ENCODE results near the gene PKD1L1. TPM values are rescaled to one million over a fixed set of nuclear protein-coding genes. Genes with fewer than 3 reads are reported as not detected.
A peak's percentile ranks its signal among the peaks of the same experiment; 100 is the strongest.
"Not testable (repeated sequence)": the region's sequence is repeated elsewhere in the genome, so short reads cannot be mapped to it uniquely, and the experiment has no call there.

PKD1L1 gene
- total RNA-seq, 1 donor from 2014 or later, result 1.1 TPM

DNA sequence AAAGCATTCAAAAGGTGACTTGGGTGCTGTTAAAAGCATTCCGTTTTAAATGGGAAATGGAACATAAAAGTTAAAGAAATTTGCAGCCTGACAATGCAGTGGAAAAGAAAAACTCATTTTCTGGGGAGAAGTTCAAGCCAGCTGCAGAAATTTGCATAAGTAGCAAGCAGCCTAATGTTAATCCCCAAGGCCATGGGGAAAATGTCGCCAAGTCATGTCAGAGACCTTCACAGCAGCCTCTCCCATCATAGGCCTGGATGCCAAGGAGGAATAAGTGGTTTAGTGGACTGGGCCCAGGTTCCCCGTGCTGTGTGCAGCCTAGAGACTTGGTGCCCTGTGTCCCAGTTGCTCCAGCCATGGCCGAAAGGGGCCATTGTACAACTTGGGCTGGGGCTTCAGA is 154.2 kb downstream of the PKD1L1 start:
- DNase-seq, result no peak

DNA sequence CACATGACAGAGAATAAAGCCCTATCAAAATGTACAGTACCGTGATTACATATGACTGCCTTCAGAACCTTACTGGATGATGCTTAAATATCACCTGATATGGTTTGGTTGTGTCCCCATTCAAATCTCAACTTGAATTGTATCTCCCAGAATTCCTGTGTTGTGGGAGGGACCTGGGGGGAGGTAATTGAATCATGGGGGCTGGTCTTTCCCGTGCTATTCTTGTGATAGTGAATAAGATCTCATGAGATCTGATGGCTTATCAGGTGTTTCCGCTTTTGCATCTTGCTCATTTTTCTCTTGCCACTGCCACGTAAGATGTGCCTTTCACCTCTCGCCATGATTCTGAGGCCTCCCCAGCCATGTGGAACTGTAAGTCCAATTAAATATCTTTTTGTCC is 155.1 kb downstream of the PKD1L1 start:
- not testable (repeated sequence) for DNase-seq

DNA sequence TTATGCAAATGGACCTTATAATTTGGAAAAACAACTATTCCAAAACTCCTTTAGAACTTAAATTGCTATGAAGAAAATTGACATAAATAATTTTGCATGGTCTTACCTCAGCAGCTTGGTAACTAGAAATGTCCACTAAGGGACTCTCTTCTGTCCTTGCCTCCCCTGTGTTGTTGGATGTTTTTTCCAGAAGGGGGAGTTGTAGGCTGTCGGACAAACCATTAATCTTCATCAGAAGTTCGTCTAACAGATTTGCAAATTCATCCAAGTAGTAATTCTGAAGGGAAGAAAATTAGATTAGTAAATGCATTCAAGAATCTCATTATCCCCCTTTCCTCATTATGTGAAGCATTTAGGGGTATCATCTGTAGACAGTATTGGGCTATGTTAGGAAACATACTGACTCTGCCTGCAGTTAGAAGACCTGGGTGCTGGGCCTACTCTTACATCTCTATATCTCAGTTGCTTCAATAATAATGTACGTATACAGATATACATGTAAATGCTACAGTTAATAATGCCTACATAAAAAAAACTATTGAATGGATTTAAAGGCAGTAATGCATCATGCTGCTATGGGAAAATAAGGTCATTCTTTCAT is 155.6 kb downstream of the PKD1L1 start:
- no peak for DNase-seq

DNA sequence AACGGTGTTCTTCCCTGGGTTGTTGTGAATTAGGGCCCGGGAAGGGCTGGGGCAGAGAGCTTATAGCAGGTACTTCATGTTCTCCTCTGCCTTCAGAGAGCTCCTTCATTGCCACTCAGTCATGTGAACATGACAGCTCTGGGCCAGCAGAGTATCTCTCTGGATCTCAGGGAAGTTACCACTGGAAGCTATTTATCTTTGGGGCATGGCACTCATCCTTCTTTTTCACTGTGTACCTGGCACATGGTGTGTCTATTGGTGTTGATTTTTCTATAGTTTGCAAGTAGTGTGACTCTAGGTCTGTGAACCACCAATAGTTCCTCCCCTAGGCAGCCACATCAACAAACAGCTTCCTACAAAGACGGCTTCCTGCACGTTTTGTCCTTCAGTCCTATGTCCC is 156.6 kb downstream of the PKD1L1 start:
- no peak for DNase-seq

DNA sequence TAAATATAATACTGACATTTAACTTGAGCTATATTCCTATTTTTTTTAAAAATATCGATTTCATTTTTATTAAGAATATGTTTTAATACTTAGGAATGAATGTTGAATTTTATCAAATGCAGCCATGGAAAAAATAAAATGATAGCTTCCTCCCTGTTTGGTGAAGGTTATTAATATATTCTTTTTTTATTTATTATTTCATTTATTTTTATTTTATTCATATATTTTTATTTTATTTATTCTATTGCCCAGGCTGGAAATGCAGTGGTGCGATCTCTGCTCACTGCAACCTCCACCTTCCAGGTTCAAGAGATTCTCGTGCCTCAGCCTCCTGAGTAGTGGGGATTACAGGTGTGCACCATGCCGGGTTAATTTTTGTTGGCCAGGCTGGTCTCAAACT is 160.2 kb downstream of the PKD1L1 start:
- no peak for DNase-seq

DNA sequence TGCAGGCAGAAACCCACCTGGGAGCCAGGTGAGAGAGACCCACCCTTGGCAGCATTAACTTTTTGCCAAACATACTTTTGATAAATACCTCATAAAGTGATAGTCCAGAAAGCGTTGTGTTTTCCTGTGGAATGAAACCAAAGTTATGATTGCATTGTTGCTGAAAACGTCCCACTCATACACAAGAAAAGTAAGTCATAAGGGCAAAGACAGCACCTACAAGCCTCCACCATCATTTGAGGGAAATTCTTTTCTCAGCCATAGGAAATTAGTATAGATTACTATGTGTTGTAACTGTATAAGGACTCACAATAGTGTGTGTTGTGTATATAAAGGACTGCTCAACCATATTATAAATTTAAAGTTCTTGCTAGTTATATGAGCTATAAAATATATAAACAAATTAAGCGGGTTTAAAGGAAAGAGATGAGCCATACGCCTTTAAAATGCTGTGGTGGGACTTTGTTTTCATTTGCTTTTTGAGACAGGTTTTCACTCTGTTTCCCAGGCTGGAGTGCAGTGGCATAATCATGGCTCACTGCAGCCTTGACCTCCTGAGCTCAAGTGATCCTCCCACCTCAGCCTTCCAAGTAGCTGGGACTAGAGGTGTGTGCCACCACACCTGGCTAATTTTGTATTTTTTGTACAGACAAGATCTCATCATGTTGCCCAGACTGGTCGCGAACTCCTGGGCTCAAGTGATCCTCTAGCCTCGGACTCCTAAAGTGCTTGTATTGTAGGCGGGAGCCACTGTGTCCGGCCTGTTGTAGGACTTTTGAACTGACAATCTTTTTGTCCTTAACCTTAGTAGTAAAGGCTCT is 160.8 kb downstream of the PKD1L1 start:
- DNase-seq, result no peak

DNA sequence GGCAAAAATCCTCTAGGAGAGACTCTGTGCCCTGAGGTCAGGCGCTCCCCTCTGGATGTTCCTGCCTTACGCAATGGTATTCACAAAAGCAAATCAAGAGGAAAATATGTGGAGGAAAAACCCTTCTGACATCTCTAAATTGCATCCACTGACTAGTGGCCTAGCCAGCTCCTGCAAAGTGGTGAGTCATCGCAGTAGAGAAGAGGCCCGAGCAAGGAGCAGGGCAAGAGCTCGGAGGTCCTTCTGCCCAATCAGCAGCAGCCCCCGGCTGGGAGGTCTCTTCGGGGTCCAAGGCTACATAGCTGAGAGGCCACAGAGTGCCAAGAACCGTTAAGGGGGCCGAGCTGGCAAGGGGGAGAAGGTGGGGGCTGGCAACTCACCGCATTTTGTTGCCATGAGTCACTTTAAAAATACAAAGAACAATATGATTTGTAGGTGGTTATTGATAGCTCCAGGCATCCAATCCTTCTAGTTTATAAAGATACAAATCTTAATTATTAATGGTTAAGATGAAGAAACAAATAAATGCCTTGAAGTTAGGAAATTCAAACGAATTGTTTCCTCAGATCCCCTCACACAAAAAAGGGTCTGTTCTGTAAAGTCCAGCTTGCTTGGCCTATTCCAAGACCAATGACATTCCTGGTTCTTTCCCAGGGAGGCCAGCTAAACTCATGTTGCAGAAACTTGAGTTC is 161.6 kb downstream of the PKD1L1 start:
- peak; percentile 67 for DNase-seq

DNA sequence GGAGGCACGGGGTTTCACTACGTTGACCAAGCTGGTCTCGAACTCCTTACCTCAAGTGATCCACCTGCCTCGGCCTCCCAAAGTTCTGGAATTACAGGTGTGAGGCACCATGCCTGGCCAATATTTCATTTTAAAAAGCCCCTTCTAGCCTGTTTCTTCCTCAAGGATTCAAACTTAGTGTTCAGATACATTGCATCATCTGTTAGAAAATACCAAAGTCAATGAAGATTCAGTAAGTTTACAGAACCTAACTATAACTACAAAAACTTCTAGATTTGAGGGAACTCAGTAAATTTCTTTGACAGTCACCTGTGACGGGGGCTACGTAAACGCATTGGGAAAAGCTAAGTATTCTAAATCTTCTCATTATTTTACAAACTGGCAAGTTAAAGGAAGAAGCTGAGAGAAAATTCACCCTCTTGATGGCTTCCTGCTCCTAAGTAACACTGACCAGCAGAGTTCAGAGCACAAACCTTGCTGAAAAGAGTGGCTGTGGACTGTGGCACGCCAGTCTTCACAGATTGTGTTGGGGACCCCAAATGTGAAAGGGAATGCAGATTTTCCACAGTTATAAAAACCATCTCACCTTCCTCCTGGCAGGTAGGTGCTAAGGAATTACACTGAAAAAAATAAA is 162.2 kb downstream of the PKD1L1 start:
- DNase-seq, result no peak

DNA sequence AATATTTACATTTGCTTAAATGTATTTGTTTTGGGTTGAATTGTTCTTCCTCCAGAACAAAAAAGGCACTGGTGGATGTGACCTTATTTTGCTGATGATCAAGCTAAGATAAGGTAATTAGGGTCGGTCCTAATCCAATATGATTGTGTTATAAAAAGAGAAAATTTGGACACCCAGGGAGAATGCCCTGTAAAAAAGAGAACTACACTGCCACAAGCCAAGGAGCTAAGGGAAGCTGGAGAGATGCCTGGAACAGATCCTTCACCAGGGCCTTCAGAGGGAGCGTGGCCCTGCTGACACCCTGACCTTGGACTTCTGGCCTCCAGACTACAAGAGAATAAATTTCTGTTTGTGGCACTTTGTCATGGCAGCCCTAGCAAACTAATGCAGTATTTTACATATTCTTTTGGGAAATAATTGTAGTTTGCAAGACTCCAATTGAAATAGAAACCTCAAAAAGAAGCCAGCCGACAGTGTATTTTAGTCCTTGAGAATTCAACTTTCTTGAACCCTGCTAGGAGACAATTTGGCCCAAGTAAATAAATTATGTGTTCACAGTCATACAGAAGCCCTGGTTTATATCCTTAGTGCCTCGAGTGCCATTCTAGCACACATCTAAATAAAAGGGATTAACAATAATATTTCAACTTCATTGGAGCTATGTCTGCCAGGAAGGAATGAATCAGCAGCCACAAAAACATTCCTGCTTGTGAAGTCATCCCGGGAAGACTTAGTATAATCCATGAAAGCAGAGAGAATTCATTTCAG is 164.6 kb downstream of the PKD1L1 start:
- peak; percentile 90 for DNase-seq

DNA sequence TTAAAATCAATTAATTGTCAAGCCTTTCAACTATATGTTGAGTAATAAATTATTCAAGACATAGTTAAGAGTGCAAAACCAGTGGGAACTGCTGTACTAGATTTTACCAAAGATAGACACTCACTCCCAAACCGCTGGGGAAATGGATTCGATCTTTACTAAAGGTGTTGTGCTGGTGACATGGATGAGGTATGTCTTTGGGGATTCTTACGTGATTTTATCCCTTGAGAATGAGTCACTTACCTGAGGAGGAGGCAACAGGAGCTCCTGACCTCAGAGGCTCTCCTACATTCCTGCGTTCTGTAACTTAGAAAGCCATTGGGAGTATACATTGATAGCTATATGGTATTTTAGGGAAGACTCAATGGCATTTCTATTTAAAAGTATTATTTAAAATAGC is 165.5 kb downstream of the PKD1L1 start:
- DNase-seq, result no peak

DNA sequence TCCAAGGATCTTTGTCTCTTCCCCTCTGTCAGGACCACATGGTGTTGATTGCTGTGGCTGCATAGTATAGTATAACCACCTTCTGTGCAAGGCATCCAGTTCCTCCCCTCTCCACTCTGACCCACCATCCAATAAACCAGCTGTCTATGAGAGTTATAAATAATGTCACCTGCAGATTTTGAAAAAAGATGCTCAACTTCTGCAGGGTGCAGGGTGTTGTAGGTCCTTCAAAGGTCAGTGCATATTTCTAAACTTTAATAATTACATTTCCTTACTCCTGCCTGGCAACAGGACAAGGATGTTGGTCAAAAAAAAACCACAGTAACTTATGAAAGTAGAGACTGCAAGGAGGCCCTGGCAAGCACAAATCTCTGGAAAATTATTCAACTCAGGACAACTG is 166.2 kb downstream of the PKD1L1 start:
- DNase-seq, result no peak

DNA sequence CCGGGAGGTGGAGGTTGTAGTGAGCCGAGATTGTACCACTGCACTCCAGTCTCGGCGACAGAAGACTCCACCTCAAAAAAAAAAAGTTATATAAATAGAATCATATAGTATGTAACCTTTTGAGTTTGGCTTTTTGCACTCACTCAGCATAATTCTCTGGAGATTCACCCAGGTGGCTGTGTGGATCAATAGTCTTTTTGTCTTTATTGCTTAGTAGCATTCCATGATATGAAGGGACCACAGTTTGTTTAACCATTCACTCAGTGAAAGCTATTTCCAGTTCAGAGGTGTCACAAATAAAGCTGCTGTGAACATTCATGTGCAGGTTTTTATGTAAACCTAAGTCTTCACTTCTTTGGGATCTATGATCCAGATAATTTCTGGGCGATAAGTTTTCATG is 167.7 kb downstream of the PKD1L1 start:
- no peak for DNase-seq

DNA sequence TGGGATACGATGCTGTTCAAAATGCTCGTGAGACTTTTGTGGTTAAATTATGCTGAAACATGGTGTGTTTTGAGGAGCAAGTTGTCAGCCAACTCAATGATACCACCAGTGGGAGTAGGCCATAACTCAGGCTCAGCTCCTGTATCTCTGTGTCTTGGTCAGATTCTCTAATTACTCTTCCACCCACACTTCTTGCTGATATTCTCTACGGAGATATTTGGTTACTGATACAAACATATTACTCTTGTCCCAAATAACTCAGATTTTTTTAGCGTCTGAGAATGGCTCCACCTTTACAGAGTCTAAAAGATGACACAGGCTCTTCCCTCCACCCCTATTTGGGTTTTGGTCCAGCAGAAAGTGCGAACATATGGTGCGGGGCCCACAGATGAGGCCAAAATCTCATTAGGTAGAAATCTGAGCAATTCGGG is 168.9 kb downstream of the PKD1L1 start:
- no peak for DNase-seq

DNA sequence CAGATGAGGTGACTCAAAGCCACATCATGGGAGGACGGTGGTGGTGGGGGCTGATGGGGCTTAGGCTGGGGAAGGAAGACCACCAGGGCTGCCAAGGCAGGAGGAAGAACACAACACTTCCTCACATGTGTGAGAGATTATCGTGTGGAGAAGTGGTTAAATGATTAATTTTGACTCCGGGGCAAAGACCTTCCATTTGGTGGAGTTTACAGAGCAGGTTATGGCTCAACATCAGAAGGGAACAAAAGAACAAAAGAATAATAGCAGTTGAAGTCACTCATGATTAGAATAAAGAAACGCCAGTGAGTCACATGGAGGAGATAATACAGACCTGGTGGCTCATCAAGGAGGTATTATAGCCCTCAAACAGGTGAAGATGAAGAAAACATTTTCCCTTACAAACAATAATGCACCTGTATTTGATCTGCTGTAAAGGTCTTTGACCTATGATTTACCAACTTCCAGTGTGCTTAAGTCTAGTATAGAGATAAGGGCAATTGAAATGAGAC is 170.1 kb downstream of the PKD1L1 start:
- DNase-seq, result no peak

DNA sequence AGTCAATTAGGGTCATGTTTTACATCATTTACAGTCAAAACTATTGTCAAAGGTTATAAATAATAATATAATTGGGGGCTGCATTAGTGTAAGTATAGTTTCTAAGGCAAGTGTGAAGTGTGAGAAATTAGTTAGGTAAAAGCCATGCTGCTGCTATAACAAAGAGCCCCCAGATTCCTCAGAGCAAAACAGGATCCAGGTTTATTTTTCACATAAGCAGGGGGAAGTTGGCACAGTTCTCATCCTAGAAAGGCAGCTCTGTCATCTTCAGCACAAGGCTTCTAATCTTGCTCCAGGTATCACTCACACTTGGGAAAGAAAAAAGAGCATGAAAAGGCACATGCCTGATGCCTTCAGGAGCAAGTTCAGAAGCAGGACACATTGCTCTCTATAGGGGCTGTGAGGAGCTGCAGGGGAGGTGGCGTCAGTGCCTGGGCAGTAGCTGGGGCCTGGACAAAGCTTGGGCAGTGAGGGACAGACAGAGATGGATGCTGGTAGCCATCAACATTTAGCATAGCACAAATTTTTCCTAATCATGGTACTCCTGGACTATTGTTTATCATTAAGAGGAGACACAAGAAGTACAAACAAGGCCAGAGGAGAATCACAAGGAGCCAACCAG is 170.6 kb downstream of the PKD1L1 start:
- DNase-seq, result no peak

DNA sequence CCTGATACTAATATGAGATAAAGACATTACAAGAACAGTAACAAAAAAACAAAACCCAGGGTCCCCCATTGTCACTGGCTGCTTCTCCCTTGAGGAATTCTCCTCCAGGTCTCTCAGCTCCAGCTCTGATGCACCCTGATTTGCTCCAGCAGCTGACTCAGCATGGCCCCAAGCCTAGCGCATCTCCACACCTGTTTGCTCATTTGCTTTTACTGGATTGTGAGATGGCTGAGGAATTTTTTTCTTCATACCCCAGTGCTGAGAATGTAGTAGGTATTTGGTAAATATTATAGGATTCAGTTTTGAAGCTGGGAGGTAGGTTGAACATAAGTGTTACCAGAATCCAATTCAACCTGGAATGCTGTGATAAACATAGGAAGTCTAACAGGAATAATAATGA is 171.9 kb downstream of the PKD1L1 start:
- no peak for DNase-seq

DNA sequence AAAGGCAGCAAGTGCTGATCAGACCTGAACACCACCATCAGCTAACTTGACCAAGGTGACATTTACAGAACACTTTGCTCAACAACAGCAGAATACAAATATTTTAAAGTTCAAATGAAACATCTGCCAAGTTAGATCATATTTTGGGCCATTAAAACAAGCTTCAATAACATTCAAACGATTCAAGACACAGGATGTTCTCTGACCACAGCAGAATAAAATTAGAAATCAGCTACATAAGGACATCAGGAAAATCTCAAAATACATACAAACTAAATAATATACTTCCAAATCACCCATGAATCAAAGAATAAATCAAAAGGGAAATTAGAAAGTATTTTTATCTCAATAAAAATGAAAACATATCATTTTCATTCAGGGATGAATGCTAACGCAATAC is 173.0 kb downstream of the PKD1L1 start:
- no peak for DNase-seq

DNA sequence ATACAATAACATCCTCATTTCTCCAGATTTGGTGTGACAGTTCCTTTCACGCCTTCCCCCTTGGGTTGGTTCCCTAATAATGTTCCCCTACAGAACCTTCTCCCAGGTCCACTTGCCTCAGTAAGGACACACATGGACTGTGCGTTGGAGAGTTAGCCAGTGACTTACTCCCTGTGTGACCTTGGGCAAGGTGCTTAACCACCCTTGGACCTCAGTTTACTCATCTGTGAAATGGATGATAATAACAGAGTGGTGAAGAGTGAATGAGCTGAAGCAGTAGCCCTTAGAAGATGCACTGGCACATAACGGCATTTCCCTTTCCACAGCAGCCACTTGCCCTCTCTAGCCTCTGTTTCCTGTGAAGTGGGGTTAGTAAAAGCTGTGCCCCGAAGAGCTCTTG is 175.8 kb downstream of the PKD1L1 start:
- DNase-seq, result no peak

DNA sequence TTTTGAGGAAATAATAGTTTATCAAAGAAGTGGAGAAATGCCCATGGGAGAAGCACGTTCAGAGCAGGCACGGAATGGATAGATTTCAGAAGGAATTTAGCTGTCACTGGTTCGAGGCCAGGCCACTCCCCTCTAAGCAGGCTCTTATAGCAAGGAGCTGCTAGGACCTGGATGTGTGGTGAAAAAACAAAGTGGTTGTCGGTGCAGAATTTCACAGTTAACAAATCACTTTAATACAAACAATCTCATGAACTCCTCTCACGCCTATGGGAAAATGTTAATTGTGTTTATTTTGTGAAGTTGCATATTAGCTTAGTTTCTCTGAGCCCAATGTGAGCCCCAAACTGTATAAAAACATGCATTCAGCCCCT is 176.3 kb downstream of the PKD1L1 start:
- no peak for DNase-seq

DNA sequence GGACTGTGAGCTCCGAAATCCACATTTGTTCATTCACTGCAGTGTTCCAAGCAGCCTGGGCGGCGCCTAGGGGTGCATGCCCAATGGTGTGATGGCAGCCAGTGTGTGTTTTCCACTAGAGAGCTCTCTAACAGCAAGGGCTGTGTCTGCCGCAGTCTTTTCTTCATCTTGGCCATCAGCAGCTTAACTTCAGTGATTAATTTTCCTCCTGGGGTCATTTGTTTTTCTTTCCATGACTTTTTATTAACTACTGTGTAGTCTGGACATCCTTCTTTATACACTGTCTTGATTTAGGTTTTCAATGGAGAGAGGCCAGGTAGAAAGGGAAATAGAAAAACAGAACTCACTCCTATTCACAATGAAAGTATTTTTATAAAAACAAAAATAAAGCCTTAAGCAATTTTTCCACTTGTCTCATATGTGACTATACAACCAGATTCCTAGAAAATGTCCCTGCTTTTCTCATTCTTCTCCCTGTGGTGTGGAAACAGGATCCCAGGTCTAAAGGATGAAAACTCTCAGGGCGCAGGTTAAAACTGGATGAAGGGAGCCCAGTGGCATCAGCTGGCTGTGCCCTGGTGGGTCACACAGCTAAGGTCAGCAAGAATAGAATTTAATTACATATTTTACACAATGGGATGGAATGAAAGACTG is 176.8 kb downstream of the PKD1L1 start:
- peak; percentile 45 for DNase-seq

DNA sequence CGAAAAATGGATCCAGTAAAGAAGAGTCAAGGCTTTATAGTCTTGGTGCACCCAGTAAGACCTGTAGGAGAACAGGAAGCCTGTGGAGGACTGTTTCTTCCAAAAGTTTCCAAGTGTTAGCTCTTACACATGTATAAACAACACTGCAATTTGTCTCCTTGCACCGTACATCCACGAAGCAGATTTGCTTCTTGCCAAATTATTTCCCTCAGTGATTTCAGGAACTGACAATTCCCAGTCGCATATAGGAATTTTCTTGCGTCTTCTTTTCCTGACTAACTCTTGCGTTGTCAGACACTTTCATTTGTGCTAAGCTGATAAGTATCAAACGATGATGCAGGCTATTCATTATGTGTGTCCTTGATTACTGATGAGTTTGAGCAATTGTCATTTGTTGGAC is 182.1 kb downstream of the PKD1L1 start:
- DNase-seq, result no peak
